WTC11 (cell line): ENCODE data around the gene MCMBP. TPM values are rescaled to one million over a fixed set of nuclear protein-coding genes. Genes with fewer than 3 reads are reported as not detected.

ENCODE experiments used
- ATAC-seq: fragments of 200-7000 bp; cut with Tn5 transposase; 2 replicates; pipeline ENCODE4 v1.10.0; 2021; ENCODE audit warnings: mild to moderate bottlenecking, moderate library complexity
- CTCF ChIA-PET: fragments of 300-600 bp; sonication (Branson Sonifier 250); formaldehyde crosslinking; loops from one replicate; lab custom pipeline; 2021; ENCODE audit warnings: antibody characterized with exemption; lab: Charles Lee
- POLR2A ChIA-PET: fragments of 350-600 bp; sonication (Branson Sonifier 250); formaldehyde crosslinking; loops from one replicate; lab custom pipeline; 2021; ENCODE audit warnings: antibody characterized with exemption; lab: Charles Lee
- DNase-seq: peaks from one replicate; pipeline ENCODE4 v3.0.0; 2021; ENCODE audit warnings: low spot score
- H3K27ac Mint-ChIP-seq: 2 replicates; pipeline ENCODE4 v1.8.0; 2021; ENCODE audit warnings: mixed read lengths
- H3K27me3 Mint-ChIP-seq: 2 replicates; pipeline ENCODE4 v1.8.0; 2021; ENCODE audit warnings: low read depth, mild to moderate bottlenecking, moderate library complexity, mixed read lengths
- H3K36me3 Mint-ChIP-seq: 2 replicates; pipeline ENCODE4 v1.8.0; 2021; ENCODE audit warnings: mixed read lengths
- H3K4me1 Mint-ChIP-seq: 2 replicates; pipeline ENCODE4 v1.8.0; 2022; ENCODE audit warnings: mixed read lengths
- H3K4me3 Mint-ChIP-seq: 2 replicates; pipeline ENCODE4 v1.8.0; 2021; ENCODE audit warnings: mild to moderate bottlenecking, moderate library complexity, mixed read lengths
- H3K9me3 Mint-ChIP-seq: 2 replicates; pipeline ENCODE4 v1.8.0; 2021; ENCODE audit warnings: mixed read lengths
- CBFB ChIP-seq: sonication (generic); formaldehyde crosslinking; IDR thresholded peaks from 2 replicates; pipeline ENCODE4 v1.8.1; 2022; ENCODE audit warnings: mild to moderate bottlenecking, low read depth, missing genetic modification reagents
- CREB1 ChIP-seq: sonication (generic); formaldehyde crosslinking; IDR thresholded peaks from 2 replicates; pipeline ENCODE4 v1.8.0; 2023; ENCODE audit warnings: mild to moderate bottlenecking, missing genetic modification reagents
- IRF2 ChIP-seq: sonication (generic); formaldehyde crosslinking; IDR thresholded peaks from 2 replicates; pipeline ENCODE4 v1.8.0; 2022; ENCODE audit warnings: low read depth, missing genetic modification reagents, borderline replicate concordance
- JUN ChIP-seq: sonication (generic); formaldehyde crosslinking; IDR thresholded peaks from 2 replicates; pipeline ENCODE4 v1.8.0; 2023; ENCODE audit warnings: mild to moderate bottlenecking, missing genetic modification reagents
- KAT7 ChIP-seq: sonication (generic); formaldehyde crosslinking; IDR thresholded peaks from 2 replicates; pipeline ENCODE4 v1.8.1; 2023; ENCODE audit warnings: missing genetic modification reagents, mild to moderate bottlenecking, borderline replicate concordance
- NFE2L1 ChIP-seq: sonication (generic); formaldehyde crosslinking; IDR thresholded peaks from 2 replicates; pipeline ENCODE4 v1.8.1; 2023; ENCODE audit warnings: missing genetic modification reagents
- NR3C1 ChIP-seq: sonication (generic); formaldehyde crosslinking; conservative IDR thresholded peaks from 2 replicates; pipeline ENCODE4 v1.8.1; 2023; ENCODE audit warnings: low read depth, mild to moderate bottlenecking, missing genetic modification reagents
- RORB ChIP-seq: fragments of 250-450 bp; sonication (Bioruptor Pico); IDR thresholded peaks from 2 replicates; pipeline ENCODE4 v1.9.0; 2021; ENCODE audit warnings: mild to moderate bottlenecking
- SMAD4 ChIP-seq: sonication (generic); formaldehyde crosslinking; IDR thresholded peaks from 2 replicates; pipeline ENCODE4 v1.8.0; 2022; ENCODE audit warnings: mild to moderate bottlenecking, missing genetic modification reagents
- SP1 ChIP-seq: sonication (generic); formaldehyde crosslinking; conservative IDR thresholded peaks from 2 replicates; pipeline ENCODE4 v1.8.1; 2022; ENCODE audit warnings: missing genetic modification reagents
- ZNF138 ChIP-seq: sonication (generic); formaldehyde crosslinking; conservative IDR thresholded peaks from 2 replicates; pipeline ENCODE4 v1.8.1; 2022; ENCODE audit warnings: mild to moderate bottlenecking, moderate library complexity, missing genetic modification reagents
- ZNF423 ChIP-seq: fragments of 250-450 bp; sonication (Bioruptor Pico); IDR thresholded peaks from 2 replicates; pipeline ENCODE4 v2.1.2; 2022; ENCODE audit warnings: mild to moderate bottlenecking, moderate library complexity
- total RNA-seq: library from RNA; stranded (reverse); gene quantifications from 3 replicates; pipeline ENCODE4 v1.2.3, GENCODE V29; 2021
- TF ChIP-seq, protein P1 (sequence below): sonication (generic); formaldehyde crosslinking; IDR thresholded peaks from 2 replicates; pipeline ENCODE4 v1.8.0; 2023; ENCODE audit warnings: mild to moderate bottlenecking, missing genetic modification reagents
- TF ChIP-seq, protein P2 (sequence below): sonication (generic); formaldehyde crosslinking; IDR thresholded peaks from 2 replicates; pipeline ENCODE4 v1.8.0; 2023; ENCODE audit warnings: missing genetic modification reagents, mild to moderate bottlenecking, borderline replicate concordance
- TF ChIP-seq, protein P3 (sequence below): sonication (generic); formaldehyde crosslinking; IDR thresholded peaks from 2 replicates; pipeline ENCODE4 v1.8.1; 2022; ENCODE audit warnings: low read depth, mild to moderate bottlenecking, moderate library complexity, missing genetic modification reagents, borderline replicate concordance
- TF ChIP-seq, protein P4 (sequence below): sonication (generic); formaldehyde crosslinking; IDR thresholded peaks from 2 replicates; pipeline ENCODE4 v1.8.0; 2022; ENCODE audit warnings: mild to moderate bottlenecking, missing genetic modification reagents
- TF ChIP-seq, protein P5 (sequence below): sonication (generic); formaldehyde crosslinking; IDR thresholded peaks from 2 replicates; pipeline ENCODE4 v1.8.0; 2022; ENCODE audit warnings: mild to moderate bottlenecking, missing genetic modification reagents
- TF ChIP-seq, protein P6 (sequence below): sonication (generic); formaldehyde crosslinking; IDR thresholded peaks from 2 replicates; pipeline ENCODE4 v1.8.1; 2023; ENCODE audit warnings: mild to moderate bottlenecking, missing genetic modification reagents, moderate library complexity
- TF ChIP-seq, protein P7 (sequence below): sonication (generic); formaldehyde crosslinking; IDR thresholded peaks from 2 replicates; pipeline ENCODE4 v1.8.1; 2023; ENCODE audit warnings: mild to moderate bottlenecking, missing genetic modification reagents
- TF ChIP-seq, protein P8 (sequence below): sonication (generic); formaldehyde crosslinking; IDR thresholded peaks from 2 replicates; pipeline ENCODE4 v1.8.0; 2023; ENCODE audit warnings: missing genetic modification reagents

The MCMBP gene
- total RNA-seq, 1 experiment from 2014 or later: 64.7 TPM

DNA sequence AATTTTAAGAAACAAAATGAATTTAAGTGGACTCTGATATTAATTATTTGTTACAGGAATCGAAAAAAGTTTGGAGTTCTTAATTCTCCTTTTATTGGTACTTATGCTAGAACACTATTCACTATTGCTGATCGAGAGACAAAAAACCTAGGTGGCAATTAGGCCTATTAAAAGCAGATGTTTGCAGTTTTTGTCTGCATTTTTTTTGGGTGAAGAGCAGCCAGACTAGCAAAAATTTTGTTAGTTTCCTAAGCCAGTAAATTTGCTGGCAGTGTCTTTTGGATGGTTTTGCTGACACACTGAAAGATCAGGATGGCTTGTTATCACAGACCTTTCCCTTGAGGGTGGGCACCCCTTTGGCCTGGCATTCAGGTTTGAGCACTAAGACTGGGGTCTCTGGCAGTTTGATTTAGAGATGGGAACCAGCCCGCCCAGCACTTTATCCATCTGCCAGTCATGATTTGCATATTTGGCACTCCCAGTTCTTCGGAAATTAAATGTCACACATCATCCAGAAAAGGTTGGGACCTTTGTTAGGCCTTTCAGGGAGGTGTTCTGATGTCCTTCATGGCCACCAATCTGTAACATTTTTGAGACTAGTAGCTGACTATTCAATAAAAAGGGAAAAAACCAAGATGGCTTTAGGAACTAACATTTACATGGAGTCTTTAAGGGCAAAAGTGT, 89.5 kb downstream of the MCMBP start:
- Mint-ChIP-seq H3K9me3 (no peaks in the 10 kb centered on the region), H3K4me3 (no peak overlapping the region), H3K36me3 (no peaks in the 10 kb centered on the region), H3K27me3 (no peaks in the 10 kb centered on the region)
- no peak for ATAC-seq
- CTCF ChIA-PET: interaction anchor here (2.3 kb wide), 1 partner anchor 32 kb away, joined by 10 read pairs; no protein-coding TSS in a partner anchor
- TF ChIP-seq, protein P1, sequence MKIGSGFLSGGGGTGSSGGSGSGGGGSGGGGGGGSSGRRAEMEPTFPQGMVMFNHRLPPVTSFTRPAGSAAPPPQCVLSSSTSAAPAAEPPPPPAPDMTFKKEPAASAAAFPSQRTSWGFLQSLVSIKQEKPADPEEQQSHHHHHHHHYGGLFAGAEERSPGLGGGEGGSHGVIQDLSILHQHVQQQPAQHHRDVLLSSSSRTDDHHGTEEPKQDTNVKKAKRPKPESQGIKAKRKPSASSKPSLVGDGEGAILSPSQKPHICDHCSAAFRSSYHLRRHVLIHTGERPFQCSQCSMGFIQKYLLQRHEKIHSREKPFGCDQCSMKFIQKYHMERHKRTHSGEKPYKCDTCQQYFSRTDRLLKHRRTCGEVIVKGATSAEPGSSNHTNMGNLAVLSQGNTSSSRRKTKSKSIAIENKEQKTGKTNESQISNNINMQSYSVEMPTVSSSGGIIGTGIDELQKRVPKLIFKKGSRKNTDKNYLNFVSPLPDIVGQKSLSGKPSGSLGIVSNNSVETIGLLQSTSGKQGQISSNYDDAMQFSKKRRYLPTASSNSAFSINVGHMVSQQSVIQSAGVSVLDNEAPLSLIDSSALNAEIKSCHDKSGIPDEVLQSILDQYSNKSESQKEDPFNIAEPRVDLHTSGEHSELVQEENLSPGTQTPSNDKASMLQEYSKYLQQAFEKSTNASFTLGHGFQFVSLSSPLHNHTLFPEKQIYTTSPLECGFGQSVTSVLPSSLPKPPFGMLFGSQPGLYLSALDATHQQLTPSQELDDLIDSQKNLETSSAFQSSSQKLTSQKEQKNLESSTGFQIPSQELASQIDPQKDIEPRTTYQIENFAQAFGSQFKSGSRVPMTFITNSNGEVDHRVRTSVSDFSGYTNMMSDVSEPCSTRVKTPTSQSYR (CRISPR knock-in tag): no peak
- TF ChIP-seq RORB (CRISPR knock-in tag): no peak
- TF ChIP-seq, protein P2, sequence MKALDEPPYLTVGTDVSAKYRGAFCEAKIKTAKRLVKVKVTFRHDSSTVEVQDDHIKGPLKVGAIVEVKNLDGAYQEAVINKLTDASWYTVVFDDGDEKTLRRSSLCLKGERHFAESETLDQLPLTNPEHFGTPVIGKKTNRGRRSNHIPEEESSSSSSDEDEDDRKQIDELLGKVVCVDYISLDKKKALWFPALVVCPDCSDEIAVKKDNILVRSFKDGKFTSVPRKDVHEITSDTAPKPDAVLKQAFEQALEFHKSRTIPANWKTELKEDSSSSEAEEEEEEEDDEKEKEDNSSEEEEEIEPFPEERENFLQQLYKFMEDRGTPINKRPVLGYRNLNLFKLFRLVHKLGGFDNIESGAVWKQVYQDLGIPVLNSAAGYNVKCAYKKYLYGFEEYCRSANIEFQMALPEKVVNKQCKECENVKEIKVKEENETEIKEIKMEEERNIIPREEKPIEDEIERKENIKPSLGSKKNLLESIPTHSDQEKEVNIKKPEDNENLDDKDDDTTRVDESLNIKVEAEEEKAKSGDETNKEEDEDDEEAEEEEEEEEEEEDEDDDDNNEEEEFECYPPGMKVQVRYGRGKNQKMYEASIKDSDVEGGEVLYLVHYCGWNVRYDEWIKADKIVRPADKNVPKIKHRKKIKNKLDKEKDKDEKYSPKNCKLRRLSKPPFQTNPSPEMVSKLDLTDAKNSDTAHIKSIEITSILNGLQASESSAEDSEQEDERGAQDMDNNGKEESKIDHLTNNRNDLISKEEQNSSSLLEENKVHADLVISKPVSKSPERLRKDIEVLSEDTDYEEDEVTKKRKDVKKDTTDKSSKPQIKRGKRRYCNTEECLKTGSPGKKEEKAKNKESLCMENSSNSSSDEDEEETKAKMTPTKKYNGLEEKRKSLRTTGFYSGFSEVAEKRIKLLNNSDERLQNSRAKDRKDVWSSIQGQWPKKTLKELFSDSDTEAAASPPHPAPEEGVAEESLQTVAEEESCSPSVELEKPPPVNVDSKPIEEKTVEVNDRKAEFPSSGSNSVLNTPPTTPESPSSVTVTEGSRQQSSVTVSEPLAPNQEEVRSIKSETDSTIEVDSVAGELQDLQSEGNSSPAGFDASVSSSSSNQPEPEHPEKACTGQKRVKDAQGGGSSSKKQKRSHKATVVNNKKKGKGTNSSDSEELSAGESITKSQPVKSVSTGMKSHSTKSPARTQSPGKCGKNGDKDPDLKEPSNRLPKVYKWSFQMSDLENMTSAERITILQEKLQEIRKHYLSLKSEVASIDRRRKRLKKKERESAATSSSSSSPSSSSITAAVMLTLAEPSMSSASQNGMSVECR (CRISPR knock-in tag): no peak
- TF ChIP-seq NR3C1 (CRISPR knock-in tag): no peak
- no peak for TF ChIP-seq CREB1 (CRISPR knock-in tag)
- TF ChIP-seq, protein P3, sequence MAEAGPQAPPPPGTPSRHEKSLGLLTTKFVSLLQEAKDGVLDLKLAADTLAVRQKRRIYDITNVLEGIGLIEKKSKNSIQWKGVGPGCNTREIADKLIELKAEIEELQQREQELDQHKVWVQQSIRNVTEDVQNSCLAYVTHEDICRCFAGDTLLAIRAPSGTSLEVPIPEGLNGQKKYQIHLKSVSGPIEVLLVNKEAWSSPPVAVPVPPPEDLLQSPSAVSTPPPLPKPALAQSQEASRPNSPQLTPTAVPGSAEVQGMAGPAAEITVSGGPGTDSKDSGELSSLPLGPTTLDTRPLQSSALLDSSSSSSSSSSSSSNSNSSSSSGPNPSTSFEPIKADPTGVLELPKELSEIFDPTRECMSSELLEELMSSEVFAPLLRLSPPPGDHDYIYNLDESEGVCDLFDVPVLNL (CRISPR knock-in tag): no peak
- TF ChIP-seq ZNF423 (CRISPR knock-in tag): no peak
- TF ChIP-seq NFE2L1 (CRISPR knock-in tag): no peak
- TF ChIP-seq, protein P4, sequence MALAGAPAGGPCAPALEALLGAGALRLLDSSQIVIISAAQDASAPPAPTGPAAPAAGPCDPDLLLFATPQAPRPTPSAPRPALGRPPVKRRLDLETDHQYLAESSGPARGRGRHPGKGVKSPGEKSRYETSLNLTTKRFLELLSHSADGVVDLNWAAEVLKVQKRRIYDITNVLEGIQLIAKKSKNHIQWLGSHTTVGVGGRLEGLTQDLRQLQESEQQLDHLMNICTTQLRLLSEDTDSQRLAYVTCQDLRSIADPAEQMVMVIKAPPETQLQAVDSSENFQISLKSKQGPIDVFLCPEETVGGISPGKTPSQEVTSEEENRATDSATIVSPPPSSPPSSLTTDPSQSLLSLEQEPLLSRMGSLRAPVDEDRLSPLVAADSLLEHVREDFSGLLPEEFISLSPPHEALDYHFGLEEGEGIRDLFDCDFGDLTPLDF (CRISPR knock-in tag): no peak
- TF ChIP-seq, protein P5, sequence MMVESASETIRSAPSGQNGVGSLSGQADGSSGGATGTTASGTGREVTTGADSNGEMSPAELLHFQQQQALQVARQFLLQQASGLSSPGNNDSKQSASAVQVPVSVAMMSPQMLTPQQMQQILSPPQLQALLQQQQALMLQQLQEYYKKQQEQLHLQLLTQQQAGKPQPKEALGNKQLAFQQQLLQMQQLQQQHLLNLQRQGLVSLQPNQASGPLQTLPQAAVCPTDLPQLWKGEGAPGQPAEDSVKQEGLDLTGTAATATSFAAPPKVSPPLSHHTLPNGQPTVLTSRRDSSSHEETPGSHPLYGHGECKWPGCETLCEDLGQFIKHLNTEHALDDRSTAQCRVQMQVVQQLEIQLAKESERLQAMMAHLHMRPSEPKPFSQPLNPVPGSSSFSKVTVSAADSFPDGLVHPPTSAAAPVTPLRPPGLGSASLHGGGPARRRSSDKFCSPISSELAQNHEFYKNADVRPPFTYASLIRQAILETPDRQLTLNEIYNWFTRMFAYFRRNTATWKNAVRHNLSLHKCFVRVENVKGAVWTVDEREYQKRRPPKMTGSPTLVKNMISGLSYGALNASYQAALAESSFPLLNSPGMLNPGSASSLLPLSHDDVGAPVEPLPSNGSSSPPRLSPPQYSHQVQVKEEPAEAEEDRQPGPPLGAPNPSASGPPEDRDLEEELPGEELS (CRISPR knock-in tag): no peak
- TF ChIP-seq SMAD4 (CRISPR knock-in tag): no peak
- no peak for TF ChIP-seq JUN
- no peak for TF ChIP-seq SP1 (CRISPR knock-in tag)
- TF ChIP-seq ZNF138 (CRISPR knock-in tag): no peak
- TF ChIP-seq, protein P6, sequence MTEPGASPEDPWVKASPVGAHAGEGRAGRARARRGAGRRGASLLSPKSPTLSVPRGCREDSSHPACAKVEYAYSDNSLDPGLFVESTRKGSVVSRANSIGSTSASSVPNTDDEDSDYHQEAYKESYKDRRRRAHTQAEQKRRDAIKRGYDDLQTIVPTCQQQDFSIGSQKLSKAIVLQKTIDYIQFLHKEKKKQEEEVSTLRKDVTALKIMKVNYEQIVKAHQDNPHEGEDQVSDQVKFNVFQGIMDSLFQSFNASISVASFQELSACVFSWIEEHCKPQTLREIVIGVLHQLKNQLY (CRISPR knock-in tag): no peak
- no peak for TF ChIP-seq IRF2 (CRISPR knock-in tag)
- no peak for TF ChIP-seq KAT7
- TF ChIP-seq, protein P7, sequence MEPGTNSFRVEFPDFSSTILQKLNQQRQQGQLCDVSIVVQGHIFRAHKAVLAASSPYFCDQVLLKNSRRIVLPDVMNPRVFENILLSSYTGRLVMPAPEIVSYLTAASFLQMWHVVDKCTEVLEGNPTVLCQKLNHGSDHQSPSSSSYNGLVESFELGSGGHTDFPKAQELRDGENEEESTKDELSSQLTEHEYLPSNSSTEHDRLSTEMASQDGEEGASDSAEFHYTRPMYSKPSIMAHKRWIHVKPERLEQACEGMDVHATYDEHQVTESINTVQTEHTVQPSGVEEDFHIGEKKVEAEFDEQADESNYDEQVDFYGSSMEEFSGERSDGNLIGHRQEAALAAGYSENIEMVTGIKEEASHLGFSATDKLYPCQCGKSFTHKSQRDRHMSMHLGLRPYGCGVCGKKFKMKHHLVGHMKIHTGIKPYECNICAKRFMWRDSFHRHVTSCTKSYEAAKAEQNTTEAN (CRISPR knock-in tag): no peak
- no peak for TF ChIP-seq CBFB (CRISPR knock-in tag)
- TF ChIP-seq, protein P8, sequence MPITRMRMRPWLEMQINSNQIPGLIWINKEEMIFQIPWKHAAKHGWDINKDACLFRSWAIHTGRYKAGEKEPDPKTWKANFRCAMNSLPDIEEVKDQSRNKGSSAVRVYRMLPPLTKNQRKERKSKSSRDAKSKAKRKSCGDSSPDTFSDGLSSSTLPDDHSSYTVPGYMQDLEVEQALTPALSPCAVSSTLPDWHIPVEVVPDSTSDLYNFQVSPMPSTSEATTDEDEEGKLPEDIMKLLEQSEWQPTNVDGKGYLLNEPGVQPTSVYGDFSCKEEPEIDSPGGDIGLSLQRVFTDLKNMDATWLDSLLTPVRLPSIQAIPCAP: no peak
- TF ChIP-seq, all 79 proteins: peak for 0
- Mint-ChIP-seq H3K4me1 (peaks cover 37% of the 10 kb centered on the region), H3K27ac (no peak overlapping the region)
- POLR2A ChIA-PET: no interaction called here
- no peak for DNase-seq
